Neural cell (in vitro differentiated cells): Measurements from ENCODE around the gene MYH13. TPM values are rescaled to one million over a fixed set of nuclear protein-coding genes. Genes with fewer than 3 reads are reported as not detected.

Source experiments
- H2AFZ ChIP-seq: fragments of 200-600, 300-800 bp; sonication (generic), shearing (Covaris generic); 2 replicates; pipeline ENCODE4 v1.6.0; 2014; ENCODE audit warnings: low read depth, mild to moderate bottlenecking, antibody characterized with exemption, low read length, moderate library complexity
- H3F3A ChIP-seq: fragments of 200-600 bp; shearing (Covaris generic); 2 replicates; pipeline ENCODE4 v1.6.1; 2016; ENCODE audit warnings: mild to moderate bottlenecking, moderate library complexity, mixed read lengths, antibody characterized with exemption, low read length; ENCODE audit not compliant: insufficient read depth, poor library complexity, severe bottlenecking
- H3K27ac ChIP-seq: fragments of 200-600, 300-800 bp; sonication (generic), shearing (Covaris generic); 2 replicates; pipeline ENCODE4 v1.5.1; 2014; ENCODE audit warnings: mild to moderate bottlenecking, low read length, moderate library complexity
- H3K27me3 ChIP-seq: fragments of 300-800, 200-600 bp; sonication (generic), shearing (Covaris generic); 2 replicates; pipeline ENCODE4 v1.6.0; 2014; ENCODE audit warnings: mild to moderate bottlenecking, low read depth, low read length, moderate library complexity; ENCODE audit not compliant: insufficient read depth
- H3K36me3 ChIP-seq: fragments of 300-800, 200-600 bp; sonication (generic), shearing (Covaris generic); 2 replicates; pipeline ENCODE4 v1.5.1; 2014; ENCODE audit warnings: mild to moderate bottlenecking, antibody characterized with exemption, low read length, moderate library complexity; ENCODE audit not compliant: insufficient read depth
- H3K4me2 ChIP-seq: fragments of 300-800, 200-600 bp; sonication (generic), shearing (Covaris generic); 2 replicates; pipeline ENCODE4 v1.6.0; 2014; ENCODE audit warnings: mild to moderate bottlenecking, low read length
- H3K4me3 ChIP-seq: fragments of 300-800, 200-600 bp; sonication (generic), shearing (Covaris generic); 2 replicates; pipeline ENCODE4 v1.5.1; 2014; ENCODE audit warnings: mild to moderate bottlenecking, low read length, moderate library complexity
- H3K79me2 ChIP-seq: fragments of 200-600 bp; shearing (Covaris generic); replicated peaks from 2 replicates; pipeline ENCODE4 v1.6.0; 2014; ENCODE audit warnings: mild to moderate bottlenecking, low read length, moderate library complexity; ENCODE audit not compliant: insufficient read depth
- H3K9ac ChIP-seq: fragments of 300-800, 200-600 bp; sonication (generic), shearing (Covaris generic); 2 replicates; pipeline ENCODE4 v1.6.1; 2016; ENCODE audit warnings: mild to moderate bottlenecking, low read length, mixed read lengths
- H3K9me2 ChIP-seq: fragments of 200-600 bp; shearing (Covaris generic); 2 replicates; pipeline ENCODE4 v1.6.1; 2016; ENCODE audit warnings: mild to moderate bottlenecking, low read length, mixed read lengths; ENCODE audit not compliant: insufficient read depth
- H3K9me3 ChIP-seq: fragments of 200-600, 300-800 bp; sonication (generic), shearing (Covaris generic); 2 replicates; pipeline ENCODE4 v1.6.1; 2016; ENCODE audit warnings: mild to moderate bottlenecking, mixed run types, low read length, moderate library complexity, mixed read lengths
- H4K20me1 ChIP-seq: fragments of 200-600 bp; shearing (Covaris generic); 2 replicates; pipeline ENCODE4 v1.6.1; 2016; ENCODE audit warnings: mild to moderate bottlenecking, mixed run types; ENCODE audit not compliant: insufficient read depth
- EP300 ChIP-seq: fragments of 450-650 bp; conservative IDR thresholded peaks from 2 replicates; pipeline ENCODE4 v1.6.1; 2014; ENCODE audit warnings: antibody characterized with exemption, mild to moderate bottlenecking, moderate library complexity; ENCODE audit not compliant: poor library complexity, severe bottlenecking
- EZH2 ChIP-seq: fragments of 200-600, 300-800 bp; shearing (Covaris generic), sonication (generic); IDR thresholded peaks from 2 replicates; pipeline ENCODE4 v1.6.1; 2014; ENCODE audit warnings: antibody characterized with exemption, low read length, borderline replicate concordance, mild to moderate bottlenecking; ENCODE audit not compliant: insufficient read depth, poor library complexity, severe bottlenecking
- MXI1 ChIP-seq: fragments of 450-650 bp; conservative IDR thresholded peaks from 2 replicates; pipeline ENCODE4 v1.6.1; 2014; ENCODE audit warnings: antibody characterized with exemption, mild to moderate bottlenecking; ENCODE audit not compliant: poor library complexity, severe bottlenecking
- POLR2AphosphoS5 ChIP-seq: IDR thresholded peaks from 2 replicates; pipeline ENCODE4 v1.6.1; 2012
- RAD21 ChIP-seq: fragments of 450-650 bp; conservative IDR thresholded peaks from 2 replicates; pipeline ENCODE4 v1.6.1; 2014; ENCODE audit warnings: antibody characterized with exemption, mild to moderate bottlenecking, moderate library complexity
- REST ChIP-seq: IDR thresholded peaks from 2 replicates; pipeline ENCODE4 v1.6.1; 2012; ENCODE audit warnings: borderline replicate concordance
- SMC3 ChIP-seq: fragments of 450-650 bp; conservative IDR thresholded peaks from 2 replicates; pipeline ENCODE4 v1.6.1; 2014; ENCODE audit warnings: antibody characterized with exemption, mild to moderate bottlenecking, moderate library complexity; ENCODE audit not compliant: poor library complexity
- TAF1 ChIP-seq: IDR thresholded peaks from 2 replicates; pipeline ENCODE4 v1.6.1; 2012; ENCODE audit warnings: low read depth
- polyA plus RNA-seq: library from polyadenylated mRNA; depleted of rRNA; stranded (reverse); fragments of >200 nt; gene quantifications from 2 replicates; pipeline ENCODE4 v1.2.3, GENCODE V29; 2014
- TF ChIP-seq, protein P1 (sequence below): fragments of 450-650 bp; IDR thresholded peaks from 2 replicates; pipeline ENCODE4 v1.5.1; 2014; ENCODE audit warnings: antibody characterized with exemption, mild to moderate bottlenecking, moderate library complexity; ENCODE audit not compliant: poor library complexity, severe bottlenecking

MYH13 gene
- polyA plus RNA-seq, 1 donor from 2014 or later = 0.05 TPM

DNA sequence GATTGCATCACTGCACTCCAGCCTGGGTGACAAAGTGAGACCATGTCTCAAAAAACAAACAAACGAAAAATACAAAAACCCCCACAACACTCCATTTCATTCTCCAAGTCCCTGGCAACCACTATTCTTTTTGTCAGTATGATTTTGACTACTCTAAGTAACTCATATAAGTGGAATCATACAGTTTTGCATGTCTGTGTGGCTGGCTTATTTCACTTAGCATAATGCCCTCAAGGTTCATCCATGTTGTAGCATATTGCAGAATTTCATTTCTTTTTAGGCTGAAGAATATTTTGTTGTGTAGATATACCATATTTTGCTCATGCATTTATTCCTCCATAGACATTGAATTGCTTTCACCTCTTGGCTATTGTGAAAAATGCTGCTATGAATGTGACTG is 92.7 kb downstream of the MYH13 start:
- Histone ChIP-seq H3K9me2 (no peaks in the 10 kb centered on the region), H3K79me2 (no peaks in the 10 kb centered on the region), H4K20me1 (no peaks in the 10 kb centered on the region), H3K4me3 (no peak overlapping the region), H2AFZ (no peak overlapping the region), H3K4me2 (no peak overlapping the region), H3K36me3 (no peaks in the 10 kb centered on the region), H3K27ac (no peak overlapping the region), H3F3A (no peaks in the 10 kb centered on the region), H3K9me3 (no peaks in the 10 kb centered on the region), H3K9ac (no peak overlapping the region), H3K27me3 (no peaks in the 10 kb centered on the region)
- no peak for TF ChIP-seq SMC3

- H3K4me2 ChIP-seq = no peak overlapping the region
Observed at GRCh38 chr17:10278218-10278617, 94.6 kb downstream of the MYH13 start.

More at GRCh38 chr17:10278218-10278617, 94.6 kb downstream of the MYH13 start:
- H2AFZ ChIP-seq = no peak overlapping the region
- no peaks in the 10 kb centered on the region for H3K27me3 ChIP-seq
- no peak overlapping the region for H3K9ac ChIP-seq
- H3K36me3 ChIP-seq = no peaks in the 10 kb centered on the region
- H4K20me1 ChIP-seq = no peaks in the 10 kb centered on the region
- no peaks in the 10 kb centered on the region for H3K9me3 ChIP-seq
- no peak overlapping the region for H3K27ac ChIP-seq
- no peaks in the 10 kb centered on the region for H3K79me2 ChIP-seq
- no peak overlapping the region for H3K4me3 ChIP-seq
- TF ChIP-seq REST (no peak), EP300 (no peak), SMC3 (no peak), POLR2AphosphoS5 (no peak), RAD21 (no peak), EZH2 (no peak), TAF1 (no peak), MXI1 (no peak)
- TF ChIP-seq, protein P1, sequence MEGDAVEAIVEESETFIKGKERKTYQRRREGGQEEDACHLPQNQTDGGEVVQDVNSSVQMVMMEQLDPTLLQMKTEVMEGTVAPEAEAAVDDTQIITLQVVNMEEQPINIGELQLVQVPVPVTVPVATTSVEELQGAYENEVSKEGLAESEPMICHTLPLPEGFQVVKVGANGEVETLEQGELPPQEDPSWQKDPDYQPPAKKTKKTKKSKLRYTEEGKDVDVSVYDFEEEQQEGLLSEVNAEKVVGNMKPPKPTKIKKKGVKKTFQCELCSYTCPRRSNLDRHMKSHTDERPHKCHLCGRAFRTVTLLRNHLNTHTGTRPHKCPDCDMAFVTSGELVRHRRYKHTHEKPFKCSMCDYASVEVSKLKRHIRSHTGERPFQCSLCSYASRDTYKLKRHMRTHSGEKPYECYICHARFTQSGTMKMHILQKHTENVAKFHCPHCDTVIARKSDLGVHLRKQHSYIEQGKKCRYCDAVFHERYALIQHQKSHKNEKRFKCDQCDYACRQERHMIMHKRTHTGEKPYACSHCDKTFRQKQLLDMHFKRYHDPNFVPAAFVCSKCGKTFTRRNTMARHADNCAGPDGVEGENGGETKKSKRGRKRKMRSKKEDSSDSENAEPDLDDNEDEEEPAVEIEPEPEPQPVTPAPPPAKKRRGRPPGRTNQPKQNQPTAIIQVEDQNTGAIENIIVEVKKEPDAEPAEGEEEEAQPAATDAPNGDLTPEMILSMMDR = no peak
- no peaks in the 10 kb centered on the region for H3K9me2 ChIP-seq
- no peaks in the 10 kb centered on the region for H3F3A ChIP-seq
